AG04450 (cell line): ENCODE measurements around the gene NT5DC4. TPM values are rescaled to one million over a fixed set of nuclear protein-coding genes. Genes with fewer than 3 reads are reported as not detected.
"Not testable (repeated sequence)": the region's sequence is repeated elsewhere in the genome, so short reads cannot be mapped to it uniquely, and the experiment has no call there.

ENCODE experiments used
- CTCF ChIA-PET: fragments of 300-600, 350-600 bp; formaldehyde crosslinking; extraction: SDS; loops from one replicate; lab custom pipeline; 2022; ENCODE audit warnings: antibody characterized with exemption, inconsistent platforms; lab: Charles Lee
- POLR2A ChIA-PET: fragments of 350-600 bp; formaldehyde crosslinking; extraction: SDS; loops from one replicate; lab custom pipeline; 2021; ENCODE audit warnings: antibody characterized with exemption, inconsistent platforms; lab: Yijun Ruan, JAX
- DNase-seq: peaks from one replicate; pipeline ENCODE4 v3.0.0-alpha.2; 2011; ENCODE audit warnings: low read depth, low spot score
- H3K27ac ChIP-seq: one replicate; pipeline ENCODE4 v1.5.1; 2012; ENCODE audit warnings: low read depth, low read length, control low read depth
- H3K27me3 ChIP-seq: one replicate; pipeline ENCODE4 v1.6.0; 2012; ENCODE audit warnings: low read length; ENCODE audit not compliant: control insufficient read depth, insufficient read depth
- H3K4me3 ChIP-seq: 2 replicates; pipeline ENCODE4 v1.5.1; 2011; ENCODE audit warnings: mild to moderate bottlenecking, low read depth, low read length, control low read depth
- H3K9me3 ChIP-seq: 2 replicates; pipeline ENCODE4 v1.5.1; 2012; ENCODE audit warnings: low read length; ENCODE audit not compliant: control insufficient read depth, insufficient read depth
- CTCF ChIP-seq: IDR thresholded peaks from 2 replicates; pipeline ENCODE4 v1.5.1; 2011; ENCODE audit warnings: low read depth, low read length, control low read depth, inconsistent platforms
- polyA plus RNA-seq: library from polyadenylated mRNA; depleted of rRNA; stranded (reverse); fragments of >200 nt; gene quantifications from 2 replicates; pipeline ENCODE4 v1.2.3, GENCODE V29; 2011

NT5DC4 gene
- polyA plus RNA-seq, 1 experiment = not detected

GRCh38 chr2:112713926-112714325 is 6.9 kb upstream of the NT5DC4 start:
- no peak overlapping the region for H3K4me3 ChIP-seq
- DNase-seq = no peak
- H3K27me3 ChIP-seq = peaks cover 2% of the 10 kb centered on the region
- H3K27ac ChIP-seq = no peak overlapping the region
- no peak for TF ChIP-seq CTCF
- ChIA-PET CTCF (interaction anchor here (1.2 to 2.2 kb wide), 2 partner anchors 12 to 114 kb away, joined by 3 to 13 read pairs; no protein-coding TSS in a partner anchor), POLR2A (interaction anchor here (1.0 to 1.1 kb wide), 3 partner anchors 21 to 89 kb away, joined by 3 to 5 read pairs (median 4); no protein-coding TSS in a partner anchor)
- H3K9me3 ChIP-seq = no peaks in the 10 kb centered on the region

- no peak overlapping the region for H3K27ac ChIP-seq
- ChIA-PET CTCF (no interaction called here), POLR2A (no interaction called here)
- no peak overlapping the region for H3K4me3 ChIP-seq
- peaks cover 2% of the 10 kb centered on the region for H3K27me3 ChIP-seq
- no peaks in the 10 kb centered on the region for H3K9me3 ChIP-seq
- DNase-seq = no peak
- no peak for TF ChIP-seq CTCF
Observed at GRCh38 chr2:112714331-112714730, 6.5 kb upstream of the NT5DC4 start.

- CTCF ChIA-PET = interaction anchor here (0.6 to 1.0 kb wide), 5 partner anchors 9 to 115 kb away, joined by 4 to 11 read pairs (median 5); no protein-coding TSS in a partner anchor
- Histone ChIP-seq H3K9me3 (no peaks in the 10 kb centered on the region), H3K27ac (no peak overlapping the region), H3K4me3 (no peak overlapping the region), H3K27me3 (peaks cover 2% of the 10 kb centered on the region)
- TF ChIP-seq CTCF = no peak
- DNase-seq = no peak
- POLR2A ChIA-PET = no interaction called here
Observed at GRCh38 chr2:112714836-112715631, 5.8 kb upstream of the NT5DC4 start.

GRCh38 chr2:112716094-112716493 is 4.7 kb upstream of the NT5DC4 start:
- H3K27ac ChIP-seq, DNase-seq, POLR2A ChIA-PET, H3K4me3 ChIP-seq, H3K9me3 ChIP-seq, H3K27me3 ChIP-seq: not testable (repeated sequence)
- CTCF ChIA-PET = interaction anchor here (1.0 kb wide), 2 partner anchors 8 to 116 kb away, joined by 4 to 11 read pairs; no protein-coding TSS in a partner anchor

- POLR2A ChIA-PET, H3K9me3 ChIP-seq, H3K27ac ChIP-seq, H3K27me3 ChIP-seq, DNase-seq, H3K4me3 ChIP-seq: not testable (repeated sequence)
- CTCF ChIA-PET = interaction anchor here (1.0 kb wide), 1 partner anchor 117 kb away, joined by 4 read pairs; no protein-coding TSS in a partner anchor
Observed at GRCh38 chr2:112716826-112717352, 3.9 kb upstream of the NT5DC4 start.
